GM12891 (cell line): Measurements from ENCODE around the gene SIAH1.
"Not testable (repeated sequence)": the region's sequence is repeated elsewhere in the genome, so short reads cannot be mapped to it uniquely, and the experiment has no call there.

ENCODE experiments used
- POLR2A ChIP-seq: IDR thresholded peaks from 2 replicates; pipeline ENCODE4 v1.6.1; 2011; ENCODE audit warnings: low read depth, low read length, control low read depth
- POLR2AphosphoS5 ChIP-seq: IDR thresholded peaks from 2 replicates; pipeline ENCODE4 v1.6.1; 2011; ENCODE audit warnings: low read depth, low read length, control low read depth
- TAF1 ChIP-seq: IDR thresholded peaks from 2 replicates; pipeline ENCODE4 v1.6.1; 2011; ENCODE audit warnings: low read depth, low read length, control low read depth

GRCh38 chr16:48416617-48417016 lies 31.4 kb upstream of the SIAH1 start:
- not testable (repeated sequence) for TF ChIP-seq POLR2AphosphoS5, POLR2A, TAF1
